ENCODE measurements around the gene TTC3.

TTC3 gene

GRCh38 chr21:37231249-37231645 lies 158.2 kb downstream of the TTC3 start:
- Histone ChIP-seq H2AFZ (ENCODE audit: low read length) (no peak overlapping the region), H3K4me1 (ENCODE audit: insufficient read depth, low read length, poor library complexity, severe bottlenecking) (peaks cover 7% of the 10 kb centered on the region), H3K27me3 (ENCODE audit: insufficient read depth, low read length, poor library complexity, severe bottlenecking) (no peaks in the 10 kb centered on the region), H3K4me3 (ENCODE audit: low read length, poor library complexity, severe bottlenecking) (no peak overlapping the region), H3K36me3 (ENCODE audit: insufficient read depth, low read length) (peaks cover 73% of the 10 kb centered on the region; the same call in 1 of the 2 replicates), H3K4me2 (ENCODE audit: low read depth, low read length, poor library complexity, severe bottlenecking) (no peak overlapping the region), H3K9me3 (ENCODE audit: insufficient read depth, low read depth, low read length) (no peaks in the 10 kb centered on the region), H4K20me1 (ENCODE audit: insufficient read depth, low read length, poor library complexity, severe bottlenecking) (no peaks in the 10 kb centered on the region), H3K9me2 (replicated peaks; ENCODE audit: low read depth, low read length) (no peaks in the 10 kb centered on the region), H3F3A (ENCODE audit: low read depth) (no peaks in the 10 kb centered on the region), H3K9ac (ENCODE audit: low read depth, low read length, poor library complexity, severe bottlenecking) (no peak overlapping the region), H3K79me2 (ENCODE audit: insufficient read depth, low read length) (peaks cover 46% of the 10 kb centered on the region)
- TF ChIP-seq CTCF (conservative IDR thresholded peaks at IDR 0.05; ENCODE audit: low read length) (no peak), EZH2phosphoT487 (IDR thresholded peaks at IDR 0.05; ENCODE audit: borderline replicate concordance) (no peak)

- no peak overlapping the region for H2AFZ ChIP-seq (ENCODE audit: low read length)
- no peaks in the 10 kb centered on the region for H3K9me2 ChIP-seq (replicated peaks; ENCODE audit: low read depth, low read length)
- no peaks in the 10 kb centered on the region for H3F3A ChIP-seq (ENCODE audit: low read depth)
- H3K9ac ChIP-seq (ENCODE audit: low read depth, low read length, poor library complexity, severe bottlenecking), result no peak overlapping the region
- peaks cover 4% of the 10 kb centered on the region for H3K4me1 ChIP-seq (ENCODE audit: insufficient read depth, low read length, poor library complexity, severe bottlenecking)
- H3K36me3 ChIP-seq (ENCODE audit: insufficient read depth, low read length), result peaks cover 77% of the 10 kb centered on the region; the same call in 1 of the 2 replicates
- no peaks in the 10 kb centered on the region for H3K27me3 ChIP-seq (ENCODE audit: insufficient read depth, low read length, poor library complexity, severe bottlenecking)
- H3K4me2 ChIP-seq (ENCODE audit: low read depth, low read length, poor library complexity, severe bottlenecking), result no peak overlapping the region
- no peak overlapping the region for H3K4me3 ChIP-seq (ENCODE audit: low read length, poor library complexity, severe bottlenecking)
- TF ChIP-seq CTCF (conservative IDR thresholded peaks at IDR 0.05; ENCODE audit: low read length), result no peak
- no peak for TF ChIP-seq EZH2phosphoT487 (IDR thresholded peaks at IDR 0.05; ENCODE audit: borderline replicate concordance)
- peaks cover 45% of the 10 kb centered on the region for H3K79me2 ChIP-seq (ENCODE audit: insufficient read depth, low read length)
- H3K9me3 ChIP-seq (ENCODE audit: insufficient read depth, low read depth, low read length), result no peaks in the 10 kb centered on the region
- no peaks in the 10 kb centered on the region for H4K20me1 ChIP-seq (ENCODE audit: insufficient read depth, low read length, poor library complexity, severe bottlenecking)
Observed at GRCh38 chr21:37231671-37232070, 158.6 kb downstream of the TTC3 start.

- peaks cover 77% of the 10 kb centered on the region; the same call in 1 of the 2 replicates for H3K36me3 ChIP-seq (ENCODE audit: insufficient read depth, low read length)
Observed at GRCh38 chr21:37232274-37233018, 159.4 kb downstream of the TTC3 start.

More at GRCh38 chr21:37232274-37233018, 159.4 kb downstream of the TTC3 start:
- H3K27me3 ChIP-seq (ENCODE audit: insufficient read depth, low read length, poor library complexity, severe bottlenecking), result no peaks in the 10 kb centered on the region
- H3K9me3 ChIP-seq (ENCODE audit: insufficient read depth, low read depth, low read length), result no peaks in the 10 kb centered on the region
- H3K9me2 ChIP-seq (replicated peaks; ENCODE audit: low read depth, low read length), result no peaks in the 10 kb centered on the region
- peaks cover 37% of the 10 kb centered on the region for H3K79me2 ChIP-seq (ENCODE audit: insufficient read depth, low read length)
- H4K20me1 ChIP-seq (ENCODE audit: insufficient read depth, low read length, poor library complexity, severe bottlenecking), result no peaks in the 10 kb centered on the region
- TF ChIP-seq CTCF (conservative IDR thresholded peaks at IDR 0.05; ENCODE audit: low read length) (no peak), EZH2phosphoT487 (IDR thresholded peaks at IDR 0.05; ENCODE audit: borderline replicate concordance) (no peak)
- no peak overlapping the region for H3K4me2 ChIP-seq (ENCODE audit: low read depth, low read length, poor library complexity, severe bottlenecking)
- no peak overlapping the region for H3K9ac ChIP-seq (ENCODE audit: low read depth, low read length, poor library complexity, severe bottlenecking)
- no peak overlapping the region for H2AFZ ChIP-seq (ENCODE audit: low read length)
- no peak overlapping the region for H3K4me3 ChIP-seq (ENCODE audit: low read length, poor library complexity, severe bottlenecking)
- H3F3A ChIP-seq (ENCODE audit: low read depth), result peaks cover 2% of the 10 kb centered on the region; the same call in 1 of the 2 replicates
- H3K4me1 ChIP-seq (ENCODE audit: insufficient read depth, low read length, poor library complexity, severe bottlenecking), result peaks cover 9% of the 10 kb centered on the region
